Measurements from ENCODE around the gene ABCA6. TPM values are rescaled to one million over a fixed set of nuclear protein-coding genes. Genes with fewer than 3 reads are reported as not detected.
A peak's percentile ranks its signal among the peaks of the same experiment; 100 is the strongest.
"Not testable (repeated sequence)": the region's sequence is repeated elsewhere in the genome, so short reads cannot be mapped to it uniquely, and the experiment has no call there.

The ABCA6 gene
- total RNA-seq, 1 donor from 2014 or later: 0.31 TPM

- Mint-ChIP-seq H3K9me3 (ENCODE audit: low read depth) (peaks cover 18% of the 10 kb centered on the region), H3K27me3 (no peaks in the 10 kb centered on the region), H3K4me1 (ENCODE audit: low read depth) (no peaks in the 10 kb centered on the region), H3K27ac (no peak overlapping the region), H3K36me3 (ENCODE audit: insufficient read depth) (peaks cover 1% of the 10 kb centered on the region), H3K4me3 (ENCODE audit: low read depth) (no peak overlapping the region)
- no peak for DNase-seq (ENCODE audit: low spot score, unreplicated experiment)
- TF ChIP-seq CTCF (IDR thresholded peaks at IDR 0.05; ENCODE audit: unreplicated experiment): no peak
Observed at GRCh38 chr17:69086641-69087040, 55.1 kb downstream of the ABCA6 start.

GRCh38 chr17:69084911-69085310 is 56.8 kb downstream of the ABCA6 start:
- peaks cover 18% of the 10 kb centered on the region for H3K9me3 Mint-ChIP-seq (ENCODE audit: low read depth)
- peak; percentile 22 for DNase-seq (ENCODE audit: low spot score, unreplicated experiment)

GRCh38 chr17:69082696-69083095 is 59.0 kb downstream of the ABCA6 start:
- Mint-ChIP-seq H3K4me3 (ENCODE audit: low read depth) (no peak overlapping the region), H3K9me3 (ENCODE audit: low read depth) (peaks cover 18% of the 10 kb centered on the region), H3K27ac (no peak overlapping the region), H3K36me3 (ENCODE audit: insufficient read depth) (peaks cover 1% of the 10 kb centered on the region), H3K27me3 (no peaks in the 10 kb centered on the region), H3K4me1 (ENCODE audit: low read depth) (no peaks in the 10 kb centered on the region)
- no peak for DNase-seq (ENCODE audit: low spot score, unreplicated experiment)
- TF ChIP-seq CTCF (IDR thresholded peaks at IDR 0.05; ENCODE audit: unreplicated experiment): no peak

More at GRCh38 chr17:69084911-69085310, 56.8 kb downstream of the ABCA6 start:
- no peak overlapping the region for H3K4me3 Mint-ChIP-seq (ENCODE audit: low read depth)
- peak overlapping the region; percentile 92 for H3K27ac Mint-ChIP-seq
- peak; percentile 61 for TF ChIP-seq CTCF (IDR thresholded peaks at IDR 0.05; ENCODE audit: unreplicated experiment)
- peaks cover 1% of the 10 kb centered on the region for H3K36me3 Mint-ChIP-seq (ENCODE audit: insufficient read depth)
- no peaks in the 10 kb centered on the region for H3K27me3 Mint-ChIP-seq
- H3K4me1 Mint-ChIP-seq (ENCODE audit: low read depth): no peaks in the 10 kb centered on the region

GRCh38 chr17:69078864-69079263 is 62.8 kb downstream of the ABCA6 start:
- DNase-seq (ENCODE audit: low spot score, unreplicated experiment): no peak
- Mint-ChIP-seq H3K4me3 (ENCODE audit: low read depth) (no peak overlapping the region), H3K4me1 (ENCODE audit: low read depth) (no peaks in the 10 kb centered on the region), H3K27ac (no peak overlapping the region), H3K36me3 (ENCODE audit: insufficient read depth) (peaks cover 5% of the 10 kb centered on the region), H3K27me3 (no peaks in the 10 kb centered on the region), H3K9me3 (ENCODE audit: low read depth) (peaks cover 34% of the 10 kb centered on the region)
- no peak for TF ChIP-seq CTCF (IDR thresholded peaks at IDR 0.05; ENCODE audit: unreplicated experiment)

GRCh38 chr17:69075823-69076222 is 65.9 kb downstream of the ABCA6 start:
- no peak for DNase-seq (ENCODE audit: low spot score, unreplicated experiment)
- no peak overlapping the region for H3K4me3 Mint-ChIP-seq (ENCODE audit: low read depth)
- H3K9me3 Mint-ChIP-seq (ENCODE audit: low read depth): peaks cover 27% of the 10 kb centered on the region
- H3K27me3 Mint-ChIP-seq: no peaks in the 10 kb centered on the region
- H3K4me1 Mint-ChIP-seq (ENCODE audit: low read depth): peaks cover 6% of the 10 kb centered on the region
- H3K27ac Mint-ChIP-seq: no peak overlapping the region
- H3K36me3 Mint-ChIP-seq (ENCODE audit: insufficient read depth): peaks cover 4% of the 10 kb centered on the region
- TF ChIP-seq CTCF (IDR thresholded peaks at IDR 0.05; ENCODE audit: unreplicated experiment): no peak

- not testable (repeated sequence) for DNase-seq (ENCODE audit: low spot score, unreplicated experiment); H3K27me3 Mint-ChIP-seq; H3K36me3 Mint-ChIP-seq (ENCODE audit: insufficient read depth); H3K4me3 Mint-ChIP-seq (ENCODE audit: low read depth)
- Mint-ChIP-seq H3K4me1 (ENCODE audit: low read depth) (peaks cover 17% of the 10 kb centered on the region), H3K9me3 (ENCODE audit: low read depth) (peaks cover 27% of the 10 kb centered on the region), H3K27ac (peak overlapping the region; percentile 44)
Observed at GRCh38 chr17:69073392-69073791, 68.3 kb downstream of the ABCA6 start.

- H3K36me3 Mint-ChIP-seq (ENCODE audit: insufficient read depth); H3K27me3 Mint-ChIP-seq; H3K4me3 Mint-ChIP-seq (ENCODE audit: low read depth); H3K27ac Mint-ChIP-seq; DNase-seq (ENCODE audit: low spot score, unreplicated experiment): not testable (repeated sequence)
- H3K4me1 Mint-ChIP-seq (ENCODE audit: low read depth): peaks cover 20% of the 10 kb centered on the region
- peaks cover 27% of the 10 kb centered on the region for H3K9me3 Mint-ChIP-seq (ENCODE audit: low read depth)
Observed at GRCh38 chr17:69072803-69073256, 68.9 kb downstream of the ABCA6 start.

GRCh38 chr17:69071233-69071586 is 70.5 kb downstream of the ABCA6 start:
- Mint-ChIP-seq H3K9me3 (ENCODE audit: low read depth) (peaks cover 16% of the 10 kb centered on the region), H3K4me1 (ENCODE audit: low read depth) (peaks cover 20% of the 10 kb centered on the region)
- not testable (repeated sequence) for H3K36me3 Mint-ChIP-seq (ENCODE audit: insufficient read depth); H3K27ac Mint-ChIP-seq; DNase-seq (ENCODE audit: low spot score, unreplicated experiment); H3K4me3 Mint-ChIP-seq (ENCODE audit: low read depth); H3K27me3 Mint-ChIP-seq
